Activated naive CD4-positive, alpha-beta T cell treated with anti-CD3 and anti-CD28 coated beads, Interleukin-2, amount 10 ng/mL, durations not matched to agents 7 days and 5 days (primary cell): ENCODE results near the gene RASSF8.

Experiments used
- CTCF ChIA-PET: fragments of 350-600 bp; sonication (Branson Sonifier 250); formaldehyde crosslinking; loops from one replicate; lab custom pipeline; 2021; ENCODE audit warnings: antibody characterized with exemption; lab: Charles Lee
- DNase-seq: peaks from one replicate; pipeline ENCODE4 v3.0.0-alpha.2; 2020
- H3K27ac Mint-ChIP-seq: one replicate; pipeline ENCODE4 v1.8.0; 2021; ENCODE audit warnings: mild to moderate bottlenecking, moderate library complexity, mixed read lengths
- H3K27me3 Mint-ChIP-seq: one replicate; pipeline ENCODE4 v1.8.0; 2021; ENCODE audit warnings: mild to moderate bottlenecking, mixed read lengths
- H3K36me3 Mint-ChIP-seq: one replicate; pipeline ENCODE4 v1.8.0; 2021; ENCODE audit warnings: mixed read lengths
- H3K4me1 Mint-ChIP-seq: one replicate; pipeline ENCODE4 v1.8.0; 2021; ENCODE audit warnings: mixed read lengths
- H3K4me3 Mint-ChIP-seq: one replicate; pipeline ENCODE4 v1.8.0; 2021; ENCODE audit warnings: mild to moderate bottlenecking, moderate library complexity, mixed read lengths
- H3K9me3 Mint-ChIP-seq: one replicate; pipeline ENCODE4 v1.8.0; 2021; ENCODE audit warnings: mixed read lengths

The RASSF8 gene

DNA sequence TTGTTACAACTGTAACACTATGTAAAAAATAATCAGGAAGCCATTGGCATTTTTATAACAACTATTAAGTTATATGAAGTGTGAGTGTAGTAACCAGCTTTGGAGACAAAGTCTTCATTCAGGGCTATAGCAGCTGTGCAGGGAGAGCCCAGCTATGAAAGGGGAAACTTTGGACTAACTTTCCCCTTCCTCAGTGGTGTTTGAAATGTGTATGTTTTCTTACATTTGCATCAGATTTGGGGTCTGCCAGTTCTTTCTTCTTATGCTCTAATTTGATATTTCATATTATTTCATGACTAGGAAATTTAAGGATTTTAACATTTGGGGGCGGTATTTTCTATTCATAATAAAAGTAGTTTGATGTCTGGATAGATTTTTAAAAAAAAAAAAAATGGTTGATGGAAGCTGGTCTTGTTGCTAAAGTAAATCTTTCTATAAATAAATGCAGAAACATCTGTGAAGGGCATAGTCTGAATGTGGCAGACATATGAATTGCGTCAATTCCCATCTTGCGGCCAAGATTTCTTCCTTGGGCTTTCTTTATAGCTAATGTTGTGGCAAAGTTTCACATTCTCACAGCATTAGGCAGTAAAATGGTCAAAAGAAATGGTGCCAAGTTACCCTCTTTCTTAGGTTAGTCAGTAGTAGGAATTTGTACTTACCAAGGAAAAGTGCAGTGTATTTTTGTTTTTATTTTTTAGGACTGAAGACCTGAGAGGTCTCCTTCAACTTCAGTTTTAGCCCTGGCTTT lies 35.6 kb downstream of the RASSF8 start:
- CTCF ChIA-PET = no interaction called here
- H3K4me1 Mint-ChIP-seq = no peaks in the 10 kb centered on the region
- H3K4me3 Mint-ChIP-seq = no peak overlapping the region
- no peaks in the 10 kb centered on the region for H3K9me3 Mint-ChIP-seq
- no peak for DNase-seq
- H3K36me3 Mint-ChIP-seq = no peaks in the 10 kb centered on the region
- H3K27ac Mint-ChIP-seq = no peak overlapping the region
- H3K27me3 Mint-ChIP-seq = peaks cover 3% of the 10 kb centered on the region

- Mint-ChIP-seq H3K4me1 (no peaks in the 10 kb centered on the region), H3K27me3 (peaks cover 3% of the 10 kb centered on the region), H3K36me3 (no peaks in the 10 kb centered on the region), H3K27ac (no peak overlapping the region), H3K4me3 (no peak overlapping the region), H3K9me3 (no peaks in the 10 kb centered on the region)
- CTCF ChIA-PET = no interaction called here
- no peak for DNase-seq
Measured at GRCh38 chr12:25994901-25995625, 36.6 kb downstream of the RASSF8 start.

DNA sequence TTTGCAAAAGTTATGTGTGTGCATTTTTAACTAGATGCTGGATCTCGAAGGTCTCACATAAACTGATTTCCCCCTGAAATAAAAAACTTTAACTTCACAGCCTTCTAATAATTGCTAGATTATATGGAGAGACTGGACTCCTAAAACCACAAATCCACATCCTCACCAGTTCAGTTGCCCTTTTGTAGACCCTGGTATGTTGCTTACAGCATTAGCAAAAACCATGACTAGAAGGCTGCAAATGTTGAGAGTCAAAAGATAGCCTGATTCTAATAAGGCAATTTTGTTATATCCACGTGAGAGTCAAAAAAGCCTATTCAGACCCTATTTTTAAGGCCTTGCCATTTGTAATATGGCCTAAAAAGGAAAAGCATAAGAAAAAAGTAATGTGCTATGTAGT lies 37.4 kb downstream of the RASSF8 start:
- H3K4me1 Mint-ChIP-seq = no peaks in the 10 kb centered on the region
- H3K27ac Mint-ChIP-seq = no peak overlapping the region
- H3K36me3 Mint-ChIP-seq = no peaks in the 10 kb centered on the region
- H3K9me3 Mint-ChIP-seq = no peaks in the 10 kb centered on the region
- no peak for DNase-seq
- CTCF ChIA-PET = no interaction called here
- no peak overlapping the region for H3K4me3 Mint-ChIP-seq
- peaks cover 3% of the 10 kb centered on the region for H3K27me3 Mint-ChIP-seq

DNA sequence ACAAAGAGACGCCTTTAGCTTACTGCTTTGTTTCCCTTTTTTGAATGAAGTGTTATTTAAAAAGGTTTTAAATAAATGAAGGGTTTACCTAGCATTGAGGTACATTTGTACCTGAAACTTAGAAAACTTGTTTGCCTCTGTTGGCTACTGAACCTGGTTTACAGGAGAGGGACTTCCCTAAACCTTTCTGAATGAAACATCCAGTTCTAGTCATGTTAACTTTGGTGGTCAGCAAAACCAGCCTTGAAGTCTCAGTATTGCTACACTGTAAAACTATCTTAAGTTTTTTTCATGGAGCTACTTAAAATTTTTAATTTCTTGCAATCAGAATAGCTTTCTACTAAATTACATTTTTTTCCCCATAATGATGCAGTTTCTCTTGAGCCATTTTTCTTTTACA lies 38.2 kb downstream of the RASSF8 start:
- H3K27ac Mint-ChIP-seq = no peak overlapping the region
- DNase-seq = no peak
- no peaks in the 10 kb centered on the region for H3K4me1 Mint-ChIP-seq
- peaks cover 3% of the 10 kb centered on the region for H3K27me3 Mint-ChIP-seq
- H3K36me3 Mint-ChIP-seq = no peaks in the 10 kb centered on the region
- no peaks in the 10 kb centered on the region for H3K9me3 Mint-ChIP-seq
- CTCF ChIA-PET = no interaction called here
- no peak overlapping the region for H3K4me3 Mint-ChIP-seq

DNA sequence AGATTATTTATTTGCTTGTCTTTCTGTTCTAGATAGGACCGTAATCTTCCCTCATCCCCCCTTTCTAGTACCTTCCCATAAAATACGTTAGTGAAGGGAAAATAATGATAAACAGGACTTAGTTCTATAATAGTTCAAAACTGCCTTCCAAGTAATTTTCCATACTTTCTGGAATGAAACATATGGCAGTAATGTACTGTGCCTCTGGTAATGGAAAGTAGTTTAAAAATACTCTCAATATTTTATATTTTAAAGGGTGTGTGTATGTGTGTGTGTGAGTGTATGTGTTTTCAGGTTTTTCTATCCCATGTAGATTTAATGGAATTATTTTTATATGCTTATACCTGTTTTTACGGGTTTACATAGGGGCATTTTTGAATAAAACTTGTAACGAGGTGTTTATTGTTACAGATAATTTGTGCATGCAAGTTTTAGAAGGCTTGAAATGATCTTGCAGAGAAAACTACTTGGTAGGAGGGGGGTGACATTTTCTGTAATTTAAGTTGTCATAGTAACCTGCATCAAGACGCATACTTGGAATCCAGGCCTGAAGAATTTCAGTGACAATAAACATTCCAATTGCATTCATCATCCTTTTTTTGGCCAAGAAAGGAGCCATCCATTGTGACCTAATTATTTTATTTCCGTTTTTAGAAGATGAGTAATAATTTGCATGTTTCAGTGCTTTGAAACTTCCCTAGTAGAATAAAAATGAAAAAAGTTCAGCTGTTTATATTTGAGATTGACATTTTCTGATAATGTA lies 38.9 kb downstream of the RASSF8 start:
- DNase-seq = no peak
- peaks cover 2% of the 10 kb centered on the region for H3K27me3 Mint-ChIP-seq
- no peaks in the 10 kb centered on the region for H3K36me3 Mint-ChIP-seq
- H3K9me3 Mint-ChIP-seq = no peaks in the 10 kb centered on the region
- no peak overlapping the region for H3K4me3 Mint-ChIP-seq
- H3K4me1 Mint-ChIP-seq = no peaks in the 10 kb centered on the region
- CTCF ChIA-PET = no interaction called here
- no peak overlapping the region for H3K27ac Mint-ChIP-seq

- Mint-ChIP-seq H3K27ac (no peak overlapping the region), H3K27me3 (no peaks in the 10 kb centered on the region), H3K36me3 (no peaks in the 10 kb centered on the region), H3K9me3 (peaks cover 4% of the 10 kb centered on the region), H3K4me3 (no peak overlapping the region), H3K4me1 (no peaks in the 10 kb centered on the region)
- no peak for DNase-seq
- CTCF ChIA-PET = interaction anchor here (0.6 kb wide), 1 partner anchor 703 kb away, joined by 3 read pairs; no protein-coding TSS in a partner anchor
Measured at GRCh38 chr12:26000898-26001297, 42.4 kb downstream of the RASSF8 start.

GRCh38 chr12:26001530-26001929 lies 43.0 kb downstream of the RASSF8 start:
- DNase-seq = no peak
- CTCF ChIA-PET = interaction anchor here (0.6 kb wide), 1 partner anchor 703 kb away, joined by 3 read pairs; no protein-coding TSS in a partner anchor

GRCh38 chr12:26003065-26003464 lies 44.6 kb downstream of the RASSF8 start:
- H3K27ac Mint-ChIP-seq = no peak overlapping the region
- no peak overlapping the region for H3K4me3 Mint-ChIP-seq
- no peak for DNase-seq
- CTCF ChIA-PET = no interaction called here
- no peaks in the 10 kb centered on the region for H3K36me3 Mint-ChIP-seq
- H3K9me3 Mint-ChIP-seq = peaks cover 4% of the 10 kb centered on the region
- no peaks in the 10 kb centered on the region for H3K27me3 Mint-ChIP-seq
- H3K4me1 Mint-ChIP-seq = no peaks in the 10 kb centered on the region

More at GRCh38 chr12:26001530-26001929, 43.0 kb downstream of the RASSF8 start:
- H3K4me1 Mint-ChIP-seq = no peaks in the 10 kb centered on the region
- H3K4me3 Mint-ChIP-seq = no peak overlapping the region
- no peaks in the 10 kb centered on the region for H3K36me3 Mint-ChIP-seq
- no peak overlapping the region for H3K27ac Mint-ChIP-seq
- H3K9me3 Mint-ChIP-seq = peaks cover 4% of the 10 kb centered on the region
- H3K27me3 Mint-ChIP-seq = no peaks in the 10 kb centered on the region

DNA sequence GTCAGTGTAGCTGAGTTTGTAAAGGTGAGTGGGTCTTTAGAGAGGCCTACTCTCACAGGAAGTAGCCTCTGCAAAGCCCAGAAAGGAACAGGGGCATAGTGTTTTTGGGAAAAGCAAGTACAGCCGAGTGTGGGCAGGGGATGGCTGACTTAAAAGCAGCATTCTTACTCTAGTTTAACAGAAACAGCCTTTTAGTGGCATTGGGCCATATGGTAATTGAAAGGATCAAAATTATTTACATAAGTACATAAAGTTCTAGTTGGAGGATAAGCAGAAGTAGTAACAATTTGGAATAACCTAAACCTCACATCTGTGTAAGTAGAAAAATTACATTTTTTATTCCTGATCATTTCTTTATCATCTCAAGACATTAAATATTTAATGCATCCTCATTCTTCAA lies 49.1 kb downstream of the RASSF8 start:
- no peaks in the 10 kb centered on the region for H3K27me3 Mint-ChIP-seq
- peaks cover 4% of the 10 kb centered on the region for H3K9me3 Mint-ChIP-seq
- DNase-seq = no peak
- CTCF ChIA-PET = no interaction called here
- no peak overlapping the region for H3K27ac Mint-ChIP-seq
- H3K36me3 Mint-ChIP-seq = no peaks in the 10 kb centered on the region
- no peaks in the 10 kb centered on the region for H3K4me1 Mint-ChIP-seq
- no peak overlapping the region for H3K4me3 Mint-ChIP-seq

DNA sequence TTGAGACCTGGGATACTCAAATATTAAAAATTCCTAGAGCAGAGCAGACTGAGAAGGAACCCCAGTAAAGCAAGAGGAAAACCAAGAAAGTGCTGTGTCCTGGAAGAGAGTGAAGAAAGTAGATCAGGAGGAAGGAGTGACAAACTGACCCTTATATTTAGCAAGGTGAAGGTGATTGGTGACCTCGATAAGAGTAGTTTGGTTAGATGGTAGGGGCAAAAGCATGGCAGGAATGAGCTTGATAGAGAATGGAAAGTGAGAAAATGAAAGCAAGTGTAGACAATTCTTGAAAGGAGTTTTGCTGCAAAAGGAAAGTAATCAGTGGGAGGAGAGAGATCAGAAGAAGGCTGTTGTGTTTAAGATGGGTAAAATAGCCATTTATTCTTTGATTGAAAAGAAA lies 51.1 kb downstream of the RASSF8 start:
- H3K4me3 Mint-ChIP-seq = no peak overlapping the region
- H3K27ac Mint-ChIP-seq = no peak overlapping the region
- no peaks in the 10 kb centered on the region for H3K4me1 Mint-ChIP-seq
- DNase-seq = no peak
- H3K27me3 Mint-ChIP-seq = no peaks in the 10 kb centered on the region
- H3K9me3 Mint-ChIP-seq = no peaks in the 10 kb centered on the region
- H3K36me3 Mint-ChIP-seq = no peaks in the 10 kb centered on the region
- CTCF ChIA-PET = no interaction called here

- Mint-ChIP-seq H3K9me3 (no peaks in the 10 kb centered on the region), H3K4me3 (no peak overlapping the region), H3K36me3 (no peaks in the 10 kb centered on the region), H3K27ac (no peak overlapping the region), H3K4me1 (no peaks in the 10 kb centered on the region), H3K27me3 (no peaks in the 10 kb centered on the region)
- DNase-seq = no peak
- CTCF ChIA-PET = no interaction called here
Measured at GRCh38 chr12:26010293-26010821, 51.9 kb downstream of the RASSF8 start.

GRCh38 chr12:26011099-26011498 lies 52.6 kb downstream of the RASSF8 start:
- CTCF ChIA-PET = no interaction called here
- Mint-ChIP-seq H3K4me1 (no peaks in the 10 kb centered on the region), H3K36me3 (no peaks in the 10 kb centered on the region), H3K9me3 (no peaks in the 10 kb centered on the region), H3K4me3 (no peak overlapping the region), H3K27ac (no peak overlapping the region), H3K27me3 (peaks cover under 1% of the 10 kb centered on the region)
- no peak for DNase-seq

DNA sequence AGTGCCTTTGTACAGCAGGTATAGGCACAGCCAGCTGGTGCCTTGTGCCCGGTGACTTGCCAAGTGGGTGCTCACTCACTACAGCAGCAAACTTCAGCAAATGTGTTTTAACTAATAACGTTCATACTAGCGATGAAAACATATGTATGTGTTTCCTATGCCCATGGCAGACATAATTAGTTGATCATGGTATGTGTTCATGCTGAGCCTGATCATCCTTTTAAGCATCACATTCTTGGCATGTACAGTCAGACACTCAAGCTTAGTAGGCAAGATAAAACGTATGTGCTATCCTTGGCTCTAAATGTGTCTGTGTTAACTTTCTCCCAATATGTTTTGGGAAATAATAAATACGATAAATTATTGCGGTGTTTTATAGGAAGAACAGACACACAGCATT lies 55.6 kb downstream of the RASSF8 start:
- CTCF ChIA-PET = interaction anchor here (1.3 kb wide), 1 partner anchor 578 kb away, joined by 3 read pairs; no protein-coding TSS in a partner anchor
- no peak overlapping the region for H3K4me3 Mint-ChIP-seq
- no peaks in the 10 kb centered on the region for H3K36me3 Mint-ChIP-seq
- peaks cover 8% of the 10 kb centered on the region for H3K27me3 Mint-ChIP-seq
- no peaks in the 10 kb centered on the region for H3K4me1 Mint-ChIP-seq
- H3K27ac Mint-ChIP-seq = no peak overlapping the region
- no peak for DNase-seq
- H3K9me3 Mint-ChIP-seq = no peaks in the 10 kb centered on the region

DNA sequence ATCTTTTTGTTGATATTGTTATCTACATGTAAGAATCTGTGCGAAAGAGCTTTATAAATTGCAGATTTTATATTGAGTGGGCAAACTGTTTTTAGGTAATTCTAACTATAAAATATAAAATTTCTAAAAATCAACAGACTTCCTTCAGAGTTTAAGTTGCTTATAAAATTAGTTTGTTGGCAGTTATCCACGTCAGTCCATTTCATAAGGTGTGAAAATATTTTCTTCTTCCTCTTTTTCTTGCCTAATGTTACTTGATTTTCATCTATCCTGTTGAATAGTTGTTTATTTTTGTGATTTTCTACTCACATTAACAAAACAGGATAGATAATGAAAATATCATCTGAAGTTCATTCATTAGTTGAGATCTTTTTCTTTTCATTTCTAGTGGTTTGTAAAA lies 58.0 kb downstream of the RASSF8 start:
- Mint-ChIP-seq H3K27me3 (peaks cover 12% of the 10 kb centered on the region), H3K27ac (no peak overlapping the region), H3K9me3 (no peaks in the 10 kb centered on the region), H3K4me1 (no peaks in the 10 kb centered on the region), H3K4me3 (no peak overlapping the region), H3K36me3 (no peaks in the 10 kb centered on the region)
- CTCF ChIA-PET = interaction anchor here (1.0 to 1.6 kb wide), 4 partner anchors 10 to 583 kb away, joined by 4 to 7 read pairs (median 6); no protein-coding TSS in a partner anchor
- no peak for DNase-seq
